Activated CD4-positive, alpha-beta T cell treated with anti-CD3 and anti-CD28 coated beads for 36 hours (primary cell): ENCODE results near the gene ARID1B. TPM values are rescaled to one million over a fixed set of nuclear protein-coding genes. Genes with fewer than 3 reads are reported as not detected.

Experiments used
- ATAC-seq: fragments of 200-7000 bp; cut with Tn5 transposase; one replicate; pipeline ENCODE4 v1.10.0; 2021; ENCODE audit warnings: mild to moderate bottlenecking, moderate library complexity
- CTCF ChIA-PET: fragments of 350-600 bp; sonication (Branson Sonifier 250); formaldehyde crosslinking; loops from one replicate; lab custom pipeline; 2021; ENCODE audit warnings: antibody characterized with exemption; lab: Charles Lee
- POLR2A ChIA-PET: fragments of 350-600 bp; sonication (Branson Sonifier 250); formaldehyde crosslinking; loops from one replicate; lab custom pipeline; 2021; ENCODE audit warnings: antibody characterized with exemption, inconsistent platforms; lab: Charles Lee
- DNase-seq: peaks from one replicate; pipeline ENCODE4 v3.0.0-alpha.2; 2020
- H3K27ac Mint-ChIP-seq: one replicate; pipeline ENCODE4 v1.8.0; 2021; ENCODE audit warnings: mixed read lengths
- H3K27me3 Mint-ChIP-seq: one replicate; pipeline ENCODE4 v1.8.0; 2021; ENCODE audit warnings: mixed read lengths
- H3K36me3 Mint-ChIP-seq: one replicate; pipeline ENCODE4 v1.8.0; 2021; ENCODE audit warnings: low read depth, mixed read lengths
- H3K4me1 Mint-ChIP-seq: one replicate; pipeline ENCODE4 v1.8.0; 2021; ENCODE audit warnings: mixed read lengths
- H3K4me3 Mint-ChIP-seq: one replicate; pipeline ENCODE4 v1.8.0; 2021; ENCODE audit warnings: mild to moderate bottlenecking, moderate library complexity, mixed read lengths
- H3K9me3 Mint-ChIP-seq: one replicate; pipeline ENCODE4 v1.8.0; 2021; ENCODE audit warnings: low read depth, mixed read lengths
- intact Hi-C, 2 experiments: fragments of 100-400 bp; cut with DNase I in 1 of 2; cut with micrococcal nuclease in 1 of 2; formaldehyde crosslinking; loops; one replicate each; pipeline versions ENCODE4 v1.14.2 to v1.15.1; 2022 to 2024; cut with DNase I, micrococcal nuclease
- total RNA-seq, 2 experiments: library from RNA; stranded (reverse); gene quantifications; one replicate each; pipeline ENCODE4 v1.2.3, GENCODE V29; 2021

ARID1B gene
- total RNA-seq, 2 experiments from 2014 or later, result 42.2 to 53.6 TPM

GRCh38 chr6:157047328-157047727 is 270.1 kb downstream of the ARID1B start:
- ChIA-PET CTCF (interaction anchor here (0.6 to 5.5 kb wide), 4 partner anchors 11 to 187 kb away, joined by 3 to 32 read pairs (median 11); no protein-coding TSS in a partner anchor), POLR2A (interaction anchor here (0.6 kb wide), 1 partner anchor 315 kb away, joined by 3 read pairs; no protein-coding TSS in a partner anchor)
- Mint-ChIP-seq H3K36me3 (peaks cover 2% of the 10 kb centered on the region), H3K27me3 (no peaks in the 10 kb centered on the region), H3K4me3 (no peak overlapping the region), H3K27ac (no peak overlapping the region), H3K9me3 (no peaks in the 10 kb centered on the region), H3K4me1 (peaks cover 11% of the 10 kb centered on the region)
- DNase-seq (no peak), ATAC-seq (no peak)
- intact Hi-C loops, result no loop called here

- Mint-ChIP-seq H3K9me3 (no peaks in the 10 kb centered on the region), H3K36me3 (peaks cover 2% of the 10 kb centered on the region), H3K4me3 (no peak overlapping the region), H3K27me3 (no peaks in the 10 kb centered on the region), H3K4me1 (peaks cover 12% of the 10 kb centered on the region), H3K27ac (no peak overlapping the region)
- ChIA-PET POLR2A (no interaction called here), CTCF (interaction anchor here (5.5 kb wide), 1 partner anchor 14 kb away, joined by 32 read pairs; no protein-coding TSS in a partner anchor)
- no peak for DNase-seq
- intact Hi-C loops, result no loop called here
- ATAC-seq, result no peak
These were observed 270.8 kb downstream of the ARID1B start for GRCh38 chr6:157047951-157048350.

GRCh38 chr6:157049133-157049532 is 272.0 kb downstream of the ARID1B start:
- Mint-ChIP-seq H3K4me3 (no peak overlapping the region), H3K27ac (peak overlapping the region; percentile 25), H3K36me3 (peaks cover 2% of the 10 kb centered on the region), H3K9me3 (no peaks in the 10 kb centered on the region), H3K4me1 (peaks cover 17% of the 10 kb centered on the region), H3K27me3 (no peaks in the 10 kb centered on the region)
- intact Hi-C loops, result no loop called here
- CTCF ChIA-PET, result interaction anchor here (0.8 to 1.3 kb wide), 2 partner anchors 14 to 16 kb away, joined by 3 to 4 read pairs; no protein-coding TSS in a partner anchor
- DNase-seq (no peak), ATAC-seq (no peak)
- POLR2A ChIA-PET, result interaction anchor here (0.6 kb wide), 1 partner anchor 1872 kb away, joined by 3 read pairs; no protein-coding TSS in a partner anchor

- Mint-ChIP-seq H3K27me3 (no peaks in the 10 kb centered on the region), H3K36me3 (peaks cover 7% of the 10 kb centered on the region), H3K9me3 (peaks cover under 1% of the 10 kb centered on the region), H3K4me1 (peaks cover 27% of the 10 kb centered on the region), H3K27ac (no peak overlapping the region), H3K4me3 (no peak overlapping the region)
- POLR2A ChIA-PET, result no interaction called here
- intact Hi-C loops, result no loop called here
- DNase-seq (no peak), ATAC-seq (no peak)
- CTCF ChIA-PET, result no interaction called here
These were observed 273.5 kb downstream of the ARID1B start for GRCh38 chr6:157050537-157051265.

- ATAC-seq (peak; percentile 80), DNase-seq (peak; percentile 49)
- peaks cover 3% of the 10 kb centered on the region for H3K9me3 Mint-ChIP-seq
- CTCF ChIA-PET, result interaction anchor here (0.8 to 3.0 kb wide), 6 partner anchors 9 to 221 kb away, joined by 3 to 17 read pairs (median 4); no protein-coding TSS in a partner anchor
- H3K4me3 Mint-ChIP-seq, result peak overlapping the region; percentile 15
- POLR2A ChIA-PET, result no interaction called here
- H3K27ac Mint-ChIP-seq, result peak overlapping the region; percentile 89
- intact Hi-C loops, result loop anchor here in 1 of 2 experiments (1.0 to 2.0 kb wide), 2 partner anchors 14 to 54 kb away; no protein-coding TSS in a partner anchor
- H3K4me1 Mint-ChIP-seq, result peaks cover 41% of the 10 kb centered on the region
- H3K27me3 Mint-ChIP-seq, result no peaks in the 10 kb centered on the region
- peaks cover 12% of the 10 kb centered on the region for H3K36me3 Mint-ChIP-seq
These were observed 277.4 kb downstream of the ARID1B start for GRCh38 chr6:157054531-157054979.

- POLR2A ChIA-PET, result interaction anchor here (1.2 kb wide), 1 partner anchor 33 kb away, joined by 6 read pairs; no protein-coding TSS in a partner anchor
- Mint-ChIP-seq H3K4me1 (peaks cover 50% of the 10 kb centered on the region), H3K27ac (peak overlapping the region; percentile 66), H3K4me3 (no peak overlapping the region), H3K27me3 (no peaks in the 10 kb centered on the region), H3K9me3 (peaks cover 3% of the 10 kb centered on the region), H3K36me3 (peaks cover 12% of the 10 kb centered on the region)
- ATAC-seq (no peak), DNase-seq (no peak)
- CTCF ChIA-PET, result interaction anchor here (1.2 to 3.0 kb wide), 6 partner anchors 8 to 269 kb away, joined by 3 to 17 read pairs (median 4); no protein-coding TSS in a partner anchor
- intact Hi-C loops, result loop anchor here (1.0 to 2.0 kb wide), 4 partner anchors 13 to 52 kb away; no protein-coding TSS in a partner anchor
These were observed 278.7 kb downstream of the ARID1B start for GRCh38 chr6:157055863-157056262.

GRCh38 chr6:157056275-157056674 is 279.1 kb downstream of the ARID1B start:
- Mint-ChIP-seq H3K4me1 (peaks cover 51% of the 10 kb centered on the region), H3K27ac (peak overlapping the region; percentile 66), H3K9me3 (peaks cover 3% of the 10 kb centered on the region), H3K27me3 (no peaks in the 10 kb centered on the region), H3K36me3 (peaks cover 12% of the 10 kb centered on the region), H3K4me3 (no peak overlapping the region)
- ChIA-PET CTCF (interaction anchor here (0.6 to 3.0 kb wide), 7 partner anchors 8 to 269 kb away, joined by 3 to 17 read pairs (median 3); no protein-coding TSS in a partner anchor), POLR2A (interaction anchor here (1.2 kb wide), 1 partner anchor 33 kb away, joined by 6 read pairs; no protein-coding TSS in a partner anchor)
- peak; percentile 74 for DNase-seq
- ATAC-seq, result peak; percentile 80
- intact Hi-C loops, result loop anchor here in 1 of 2 experiments (1.0 kb wide), 3 partner anchors 34 to 52 kb away; no protein-coding TSS in a partner anchor

- Mint-ChIP-seq H3K27ac (no peak overlapping the region), H3K9me3 (peaks cover 3% of the 10 kb centered on the region), H3K4me1 (peaks cover 62% of the 10 kb centered on the region), H3K36me3 (peaks cover 12% of the 10 kb centered on the region), H3K4me3 (no peak overlapping the region), H3K27me3 (no peaks in the 10 kb centered on the region)
- DNase-seq (peak; percentile 24), ATAC-seq (no peak)
- POLR2A ChIA-PET, result no interaction called here
- intact Hi-C loops, result no loop called here
- CTCF ChIA-PET, result interaction anchor here (0.6 to 1.8 kb wide), 2 partner anchors 13 to 126 kb away, joined by 3 to 6 read pairs; no protein-coding TSS in a partner anchor
These were observed 281.4 kb downstream of the ARID1B start for GRCh38 chr6:157058574-157058973.

GRCh38 chr6:157059781-157060180 is 282.6 kb downstream of the ARID1B start:
- H3K4me1 Mint-ChIP-seq, result peaks cover 57% of the 10 kb centered on the region
- intact Hi-C loops, result no loop called here

GRCh38 chr6:157060440-157060952 is 283.3 kb downstream of the ARID1B start:
- no peak overlapping the region for H3K4me3 Mint-ChIP-seq
- H3K36me3 Mint-ChIP-seq, result peaks cover 10% of the 10 kb centered on the region
- intact Hi-C loops, result no loop called here
- ChIA-PET CTCF (no interaction called here), POLR2A (no interaction called here)
- DNase-seq (no peak), ATAC-seq (no peak)
- peaks cover 50% of the 10 kb centered on the region for H3K4me1 Mint-ChIP-seq
- no peak overlapping the region for H3K27ac Mint-ChIP-seq
- peaks cover 3% of the 10 kb centered on the region for H3K9me3 Mint-ChIP-seq
- H3K27me3 Mint-ChIP-seq, result no peaks in the 10 kb centered on the region

More at GRCh38 chr6:157059781-157060180, 282.6 kb downstream of the ARID1B start:
- Mint-ChIP-seq H3K9me3 (peaks cover 3% of the 10 kb centered on the region), H3K27ac (no peak overlapping the region), H3K27me3 (no peaks in the 10 kb centered on the region), H3K36me3 (peaks cover 15% of the 10 kb centered on the region), H3K4me3 (no peak overlapping the region)
- ChIA-PET POLR2A (no interaction called here), CTCF (interaction anchor here (1.8 kb wide), 1 partner anchor 14 kb away, joined by 6 read pairs; no protein-coding TSS in a partner anchor)
- DNase-seq (no peak), ATAC-seq (no peak)
